Inflammatory macrophage treated with lipopolysaccharide for 4 hours (primary cell): ENCODE measurements around the gene OR2V1.
"Not testable (repeated sequence)": the region's sequence is repeated elsewhere in the genome, so short reads cannot be mapped to it uniquely, and the experiment has no call there.

ENCODE experiments used
- DNase-seq: peaks from one replicate; pipeline ENCODE4 v3.0.0-alpha.2; 2020

OR2V1 gene, protein sequence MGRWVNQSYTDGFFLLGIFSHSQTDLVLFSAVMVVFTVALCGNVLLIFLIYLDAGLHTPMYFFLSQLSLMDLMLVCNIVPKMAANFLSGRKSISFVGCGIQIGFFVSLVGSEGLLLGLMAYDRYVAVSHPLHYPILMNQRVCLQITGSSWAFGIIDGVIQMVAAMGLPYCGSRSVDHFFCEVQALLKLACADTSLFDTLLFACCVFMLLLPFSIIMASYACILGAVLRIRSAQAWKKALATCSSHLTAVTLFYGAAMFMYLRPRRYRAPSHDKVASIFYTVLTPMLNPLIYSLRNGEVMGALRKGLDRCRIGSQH

DNA sequence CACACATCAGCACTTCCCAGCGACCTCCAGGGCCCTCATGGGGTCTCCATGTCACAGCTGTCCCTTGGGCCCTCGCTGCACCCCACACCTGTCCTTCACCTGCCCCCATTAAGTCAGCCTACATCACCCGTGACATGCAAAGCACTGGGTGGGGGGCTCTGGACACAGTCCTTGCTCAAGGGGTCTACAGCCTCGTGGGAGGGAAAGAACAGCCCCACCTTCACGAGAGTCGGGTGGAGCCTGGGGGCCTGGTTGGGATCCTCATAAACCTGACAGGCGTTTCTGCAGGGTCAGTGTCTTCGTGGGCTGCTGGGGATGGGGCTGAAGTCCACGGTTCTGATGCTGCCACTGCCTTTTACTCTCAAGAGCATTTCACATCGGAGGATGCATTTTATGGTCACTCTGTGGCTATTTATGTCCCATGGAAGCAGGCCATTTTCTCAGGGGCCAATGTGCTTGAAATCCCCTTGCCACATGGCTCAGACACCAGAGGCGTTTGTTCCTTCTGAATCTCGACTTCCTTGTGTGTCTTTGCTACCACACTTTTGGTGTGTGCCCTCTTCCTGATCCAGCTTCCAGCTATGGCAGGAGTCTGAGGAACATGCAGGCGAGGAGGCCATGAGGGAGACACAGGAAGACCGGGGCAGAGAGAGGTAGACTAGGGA lies at the start of gene OR2V1:
Gene OR2V1, minus strand, starts transcription at position 338 of the 665 bp plus-strand sequence. CDS start 5,865 bp downstream, outside the sequence.
- no peak for DNase-seq

- DNase-seq: not testable (repeated sequence)
Measured at GRCh38 chr5:181177559-181177958, 46.6 kb upstream of the OR2V1 start.

DNA sequence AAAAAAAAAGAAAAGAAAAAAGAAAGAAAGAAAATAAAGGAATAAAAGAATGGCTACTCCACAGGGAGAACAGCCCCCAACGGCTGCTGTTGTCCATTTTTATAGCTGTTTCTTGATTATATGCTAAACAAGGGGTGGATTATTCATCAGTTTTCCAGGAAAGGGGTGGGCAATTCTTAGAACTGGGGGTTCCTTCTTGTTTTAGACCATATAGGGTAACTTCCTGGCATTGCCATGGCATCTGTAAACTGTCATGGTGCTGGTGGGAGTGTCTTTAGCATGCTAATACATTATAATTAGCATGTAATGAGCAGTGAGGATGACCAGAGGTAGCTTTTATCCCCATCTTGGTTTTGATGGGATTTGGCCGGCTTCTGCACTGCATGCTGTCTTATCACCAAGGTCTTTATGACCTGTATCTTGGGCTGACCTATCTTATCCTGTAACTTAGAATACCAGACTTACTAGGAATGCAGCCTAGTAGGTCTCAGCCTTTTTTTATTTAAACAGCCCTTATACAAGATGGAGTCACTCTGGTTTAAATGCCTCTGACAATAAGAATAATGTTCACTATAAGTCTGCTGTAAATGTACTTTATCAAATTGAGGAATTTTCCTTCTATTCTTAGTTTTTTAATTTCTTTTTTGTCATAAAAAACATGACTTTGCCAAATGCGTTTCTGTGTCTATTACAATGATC lies 45.4 kb upstream of the OR2V1 start:
- no peak for DNase-seq

DNA sequence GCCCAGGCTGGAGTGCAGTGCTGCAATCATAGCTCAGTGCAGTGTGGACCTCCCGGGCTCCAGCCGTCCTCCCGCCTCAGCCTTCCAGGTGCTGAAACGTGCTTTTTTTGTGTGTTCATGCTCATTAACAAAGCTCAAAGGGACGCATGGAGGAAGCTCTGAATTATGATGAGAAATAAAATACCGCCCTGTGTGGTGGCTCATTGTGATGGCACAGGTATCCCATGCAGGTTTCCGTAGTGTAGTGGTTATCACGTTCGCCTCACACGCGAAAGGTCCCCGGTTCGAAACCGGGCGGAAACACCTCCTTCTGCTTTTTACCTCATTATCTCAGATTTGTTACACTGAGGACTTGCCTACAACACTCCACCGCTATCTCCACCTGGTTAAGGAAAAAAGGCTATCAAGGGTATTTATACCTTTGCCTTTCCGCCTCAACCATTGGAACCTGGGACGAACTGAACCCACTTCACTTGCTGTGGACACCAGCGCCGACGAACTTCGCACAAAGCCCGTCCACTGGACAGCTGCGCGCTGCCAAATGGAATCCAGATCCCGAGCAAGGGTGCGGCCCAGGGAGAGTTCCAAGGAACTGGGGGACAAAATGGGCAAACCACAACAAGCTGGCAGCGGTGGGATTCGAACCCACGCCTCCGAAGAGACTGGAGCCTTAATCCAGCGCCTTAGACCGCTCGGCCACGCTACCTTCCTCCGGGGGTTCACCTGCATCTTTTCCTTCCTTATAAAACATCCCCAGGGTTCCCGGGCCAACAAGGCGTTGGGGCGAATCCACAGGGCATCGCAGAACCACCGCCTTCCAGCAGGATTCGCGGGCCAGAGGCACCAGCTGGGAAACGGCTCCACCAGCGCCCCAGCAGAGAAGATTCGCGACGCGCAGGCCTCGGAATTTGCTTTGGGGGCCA lies 42.7 kb upstream of the OR2V1 start:
- no peak for DNase-seq

DNA sequence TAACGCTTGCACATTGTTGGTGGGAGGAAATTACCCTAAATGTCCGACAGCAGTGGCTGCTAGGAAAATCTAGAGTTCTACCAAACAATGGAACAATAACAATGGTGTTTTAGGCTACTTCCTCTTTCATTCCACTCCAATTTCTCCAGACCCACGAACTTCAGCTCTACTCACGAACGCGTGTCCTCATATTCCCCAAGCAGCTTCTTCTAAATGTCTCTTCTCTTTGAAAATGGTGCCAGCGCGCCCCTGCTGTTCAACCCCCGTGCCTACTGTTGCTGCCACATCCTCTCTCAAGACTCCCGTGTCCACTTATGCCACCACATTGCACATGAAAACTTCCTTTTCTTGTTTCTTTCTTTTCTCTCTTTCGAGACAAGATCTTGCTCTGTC lies 42.1 kb upstream of the OR2V1 start:
- DNase-seq: peak; percentile 58

- DNase-seq: no peak
Measured at GRCh38 chr5:181171782-181172181, 40.8 kb upstream of the OR2V1 start.

DNA sequence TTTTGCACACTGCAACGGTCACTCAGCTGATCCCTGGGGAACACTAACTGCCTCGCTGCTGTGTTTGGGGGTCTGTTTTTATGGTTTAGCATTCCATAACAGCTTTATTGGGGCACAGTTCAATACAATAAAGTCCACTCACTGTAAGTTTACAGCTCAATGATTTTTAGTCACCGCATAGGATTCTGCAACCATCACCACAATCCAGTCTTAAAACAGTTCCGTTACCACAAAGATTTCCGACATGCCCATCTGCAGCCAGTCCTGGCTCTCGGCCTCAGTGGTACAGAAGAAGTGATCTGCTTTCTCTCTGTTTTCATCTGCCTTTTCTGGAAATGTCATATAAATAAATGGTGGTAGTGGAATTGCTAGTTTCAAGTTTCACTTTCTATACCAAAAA lies 40.0 kb upstream of the OR2V1 start:
- no peak for DNase-seq

DNA sequence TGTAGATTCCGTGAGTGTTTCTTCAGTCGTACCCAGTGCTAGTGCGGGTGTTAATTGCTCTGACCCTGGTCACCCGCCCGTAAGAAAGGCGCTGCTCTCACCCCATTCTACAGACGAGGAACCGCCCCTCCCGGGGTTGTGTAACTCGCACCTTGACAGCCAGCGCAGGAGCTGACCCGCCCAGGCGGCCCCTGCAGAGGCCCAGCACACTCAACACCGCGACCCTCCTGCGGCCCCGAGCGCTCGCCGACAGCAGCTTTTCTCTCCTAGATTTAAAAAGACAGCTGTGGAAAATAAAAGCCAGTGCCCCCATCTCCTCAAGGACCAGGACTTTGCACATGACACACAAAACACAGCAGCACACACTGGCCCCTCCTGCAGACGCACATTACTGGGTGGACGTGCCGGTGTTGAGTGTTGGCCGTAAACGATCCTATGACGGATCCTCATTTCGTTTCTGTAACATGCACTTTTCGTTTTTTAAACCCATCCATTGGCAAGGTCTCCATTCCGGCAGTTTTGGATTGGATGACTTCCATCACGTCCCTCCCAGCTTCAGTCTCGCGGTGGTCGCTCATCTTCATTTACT lies 39.4 kb upstream of the OR2V1 start:
- no peak for DNase-seq

DNA sequence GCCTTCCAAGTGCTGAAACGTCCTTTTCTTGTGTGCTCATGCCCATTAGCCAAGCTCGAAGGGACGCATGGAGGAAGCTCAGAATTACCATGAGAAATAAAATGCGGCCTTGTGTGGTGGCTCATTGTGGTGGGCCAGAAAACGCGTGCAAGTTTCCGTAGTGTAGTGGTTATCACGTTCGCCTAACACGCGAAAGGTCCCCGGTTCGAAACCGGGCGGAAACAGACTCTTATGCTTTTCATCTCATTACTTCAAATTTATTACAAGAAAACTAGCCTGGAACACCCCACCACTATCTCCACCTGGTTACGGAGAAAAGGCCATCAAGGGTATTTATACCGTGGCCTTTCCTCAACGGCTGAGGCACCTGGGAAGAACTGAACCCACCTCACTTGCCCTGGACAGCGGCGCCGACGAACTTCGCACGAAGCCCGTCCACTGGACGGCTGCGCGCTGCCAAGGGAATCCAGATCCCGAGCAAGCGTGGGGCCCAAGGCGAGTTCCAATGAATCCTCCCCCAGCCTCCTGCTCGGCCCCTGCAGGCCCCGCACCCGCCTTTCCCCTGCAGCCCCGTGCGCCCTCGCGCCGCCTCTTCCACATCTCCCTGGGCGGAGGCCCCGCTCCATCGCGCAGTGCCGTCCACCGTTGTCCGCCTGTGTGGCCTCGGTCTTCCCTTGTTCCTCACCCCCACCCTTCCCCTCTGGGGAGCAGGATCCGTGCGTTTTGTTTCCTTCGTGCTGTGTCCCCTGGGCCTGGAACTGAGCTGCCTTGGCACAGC lies 38.7 kb upstream of the OR2V1 start:
- not testable (repeated sequence) for DNase-seq

GRCh38 chr5:181168595-181169118 lies 37.7 kb upstream of the OR2V1 start:
- no peak for DNase-seq

DNA sequence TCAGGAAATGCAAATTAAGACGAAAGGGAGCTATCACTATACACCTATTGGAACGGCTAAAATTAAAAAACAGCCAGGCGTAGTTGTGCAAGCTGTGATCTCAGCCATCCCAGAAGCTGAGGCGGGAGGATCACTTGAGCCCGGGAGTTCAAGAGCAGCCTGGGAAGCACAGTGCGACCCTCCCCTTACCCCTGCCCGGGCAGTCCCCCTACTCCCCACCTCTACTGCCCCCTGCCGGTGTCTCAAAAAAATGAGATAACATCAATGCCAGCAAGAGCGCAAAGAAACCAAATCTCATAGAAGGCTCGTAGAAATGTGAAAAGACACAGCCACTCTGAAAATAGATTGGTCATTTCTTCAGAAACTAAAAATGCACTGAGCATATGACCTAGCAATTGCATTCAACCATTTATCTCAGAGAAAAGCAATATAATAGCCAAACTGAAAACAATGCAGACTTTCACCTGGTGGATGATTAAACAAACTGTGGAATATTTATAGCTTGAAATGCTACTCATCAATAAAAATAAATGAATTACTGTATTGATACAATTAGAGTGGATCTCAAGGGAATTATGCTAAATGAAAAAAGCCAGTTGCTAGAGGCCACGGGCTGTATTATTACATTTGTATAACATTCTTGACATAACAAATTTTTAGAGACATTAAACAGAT lies 37.0 kb upstream of the OR2V1 start:
- DNase-seq: no peak

GRCh38 chr5:181166812-181167733 lies 36.1 kb upstream of the OR2V1 start:
- DNase-seq: no peak

DNA sequence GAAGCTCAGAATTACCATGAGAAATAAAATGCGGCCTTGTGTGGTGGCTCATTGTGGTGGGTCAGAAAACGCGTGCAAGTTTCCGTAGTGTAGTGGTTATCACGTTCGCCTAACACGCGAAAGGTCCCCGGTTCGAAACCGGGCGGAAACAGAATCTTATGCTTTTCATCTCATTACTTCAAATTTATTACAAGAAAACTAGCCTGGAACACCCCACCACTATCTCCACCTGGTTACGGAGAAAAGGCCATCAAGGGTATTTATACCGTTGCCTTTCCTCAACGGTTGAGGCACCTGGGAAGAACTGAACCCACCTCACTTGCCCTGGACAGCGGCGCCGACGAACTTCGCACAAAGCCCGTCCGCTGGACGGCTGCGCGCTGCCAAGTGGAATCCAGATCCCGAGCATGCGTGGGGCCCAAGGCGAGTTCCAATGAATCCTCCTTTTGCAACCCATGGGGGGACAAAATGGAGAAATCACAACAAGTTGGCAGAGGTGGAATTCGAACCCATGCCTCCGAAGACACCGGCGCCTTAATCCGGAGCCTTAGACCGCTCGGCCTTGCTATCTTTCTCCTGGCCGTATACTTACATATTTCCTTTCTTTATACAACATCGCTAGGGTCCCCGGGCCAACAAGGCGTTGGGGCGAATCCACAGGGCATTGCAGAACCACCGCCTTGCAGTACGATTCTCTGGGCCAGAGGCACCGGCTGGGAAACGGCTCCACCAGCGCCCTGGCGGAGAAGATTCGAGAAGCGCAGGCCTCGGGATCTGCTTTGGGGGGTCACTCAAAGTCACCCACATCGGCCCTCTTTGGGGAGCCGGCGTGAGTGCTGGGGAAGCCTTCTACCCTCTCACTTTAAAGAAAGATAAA lies 33.3 kb upstream of the OR2V1 start:
- DNase-seq: no peak

DNA sequence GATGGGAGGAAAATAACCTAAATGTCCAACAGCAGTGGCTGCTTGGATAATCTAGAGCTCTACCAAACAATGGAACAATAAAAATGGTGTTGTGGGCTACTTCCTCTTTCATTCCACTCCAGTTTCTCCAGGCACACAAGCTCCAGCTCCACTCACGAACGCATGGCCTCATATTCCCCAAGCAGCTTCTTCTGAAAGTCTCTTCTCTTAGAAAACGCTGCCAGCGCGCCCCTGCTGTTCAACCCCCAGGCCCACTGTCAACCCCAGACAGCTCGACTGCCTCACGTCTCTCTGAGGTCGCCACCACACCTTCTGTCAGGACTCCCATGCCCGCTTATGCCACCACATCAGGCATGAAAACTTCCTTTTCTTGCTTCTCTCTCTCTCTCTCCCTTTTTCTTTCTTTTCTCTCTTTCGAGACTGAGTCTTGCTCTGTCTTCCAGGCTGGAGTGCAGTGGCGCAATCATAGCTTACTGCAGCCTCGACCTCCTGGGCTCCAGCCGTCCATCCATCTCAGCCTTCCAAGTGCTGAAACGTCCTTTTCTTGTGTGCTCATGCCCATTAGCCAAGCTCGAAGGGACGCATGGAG lies 32.6 kb upstream of the OR2V1 start:
- no peak for DNase-seq

GRCh38 chr5:181161534-181162175 lies 30.7 kb upstream of the OR2V1 start:
- DNase-seq: no peak

DNA sequence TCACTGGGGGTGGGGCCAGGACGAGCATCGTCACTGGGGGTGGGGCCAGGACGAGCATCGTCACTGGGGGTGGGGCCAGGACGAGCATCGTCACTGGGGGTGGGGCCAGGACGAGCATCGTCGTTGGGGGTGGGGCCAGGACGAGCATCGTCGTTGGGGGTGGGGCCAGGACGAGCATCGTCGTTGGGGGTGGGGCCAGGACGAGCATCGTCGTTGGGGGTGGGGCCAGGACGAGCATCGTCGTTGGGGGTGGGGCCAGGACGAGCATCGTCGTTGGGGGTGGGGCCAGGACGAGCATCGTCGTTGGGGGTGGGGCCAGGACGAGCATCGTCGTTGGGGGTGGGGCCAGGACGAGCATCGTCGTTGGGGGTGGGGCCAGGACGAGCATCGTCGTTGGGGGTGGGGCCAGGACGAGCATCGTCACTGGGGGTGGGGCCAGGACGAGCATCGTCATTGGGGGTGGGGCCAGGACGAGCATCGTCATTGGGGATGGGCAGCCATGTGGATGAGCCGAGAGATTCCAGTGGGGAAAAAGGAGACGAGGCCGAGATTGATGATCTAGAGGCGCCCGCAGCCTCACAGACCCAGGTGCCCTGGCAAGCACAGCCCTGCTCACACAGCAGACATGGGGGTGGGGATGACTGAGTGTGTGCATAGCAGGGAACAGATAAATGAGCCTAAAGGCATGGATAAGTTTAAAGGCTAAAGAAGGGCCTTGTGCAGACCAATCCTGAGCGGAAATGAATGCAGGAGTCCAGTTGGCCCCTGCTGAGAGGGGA lies 30.0 kb upstream of the OR2V1 start:
- not testable (repeated sequence) for DNase-seq
